NCI-H128 (cell line): ENCODE results near the gene PLCB4.

ENCODE experiments used
- DNase-seq: peaks from one replicate; lab custom pipeline; 2025; ENCODE audit not compliant: unreplicated experiment; lab: John Stamatoyannopoulos, UW

Gene PLCB4

GRCh38 chr20:9256393-9256792 lies 187.5 kb downstream of the PLCB4 start:
- no peak for DNase-seq

- DNase-seq: no peak
Observed at GRCh38 chr20:9258901-9259300, 190.0 kb downstream of the PLCB4 start.

GRCh38 chr20:9260027-9260426 lies 191.1 kb downstream of the PLCB4 start:
- DNase-seq: no peak

- DNase-seq: no peak
Observed at GRCh38 chr20:9261781-9262180, 192.9 kb downstream of the PLCB4 start.

GRCh38 chr20:9262653-9263194 lies 193.8 kb downstream of the PLCB4 start:
- no peak for DNase-seq

GRCh38 chr20:9269280-9269971 lies 200.5 kb downstream of the PLCB4 start:
- no peak for DNase-seq

GRCh38 chr20:9270831-9271230 lies 201.9 kb downstream of the PLCB4 start:
- DNase-seq: no peak

GRCh38 chr20:9276966-9277468 lies 208.1 kb downstream of the PLCB4 start:
- no peak for DNase-seq

GRCh38 chr20:9279918-9280401 lies 211.1 kb downstream of the PLCB4 start:
- DNase-seq: no peak

GRCh38 chr20:9280666-9281065 lies 211.8 kb downstream of the PLCB4 start:
- no peak for DNase-seq

GRCh38 chr20:9281803-9282202 lies 212.9 kb downstream of the PLCB4 start:
- DNase-seq: no peak

GRCh38 chr20:9285617-9286016 lies 216.7 kb downstream of the PLCB4 start:
- no peak for DNase-seq

GRCh38 chr20:9286501-9287461 lies 217.9 kb downstream of the PLCB4 start:
- DNase-seq: no peak

GRCh38 chr20:9287826-9288225 lies 218.9 kb downstream of the PLCB4 start:
- DNase-seq: no peak

- no peak for DNase-seq
Observed at GRCh38 chr20:9290331-9290730, 221.4 kb downstream of the PLCB4 start.

GRCh38 chr20:9293145-9293544 lies 224.3 kb downstream of the PLCB4 start:
- no peak for DNase-seq

- DNase-seq: no peak
Observed at GRCh38 chr20:9294041-9294440, 225.2 kb downstream of the PLCB4 start.

- no peak for DNase-seq
Observed at GRCh38 chr20:9298906-9299305, 230.0 kb downstream of the PLCB4 start.

- DNase-seq: no peak
Observed at GRCh38 chr20:9300080-9300479, 231.2 kb downstream of the PLCB4 start.

GRCh38 chr20:9300534-9300933 lies 231.6 kb downstream of the PLCB4 start:
- no peak for DNase-seq
